ENCODE results near the gene GRN. TPM values are rescaled to one million over a fixed set of nuclear protein-coding genes. Genes with fewer than 3 reads are reported as not detected.

The GRN gene
- total and polyA plus RNA-seq, 9 of the 15 experiments (the other 6 are each of a cell fraction or from before 2014, with no cell fraction given), result 5.4 to 75.3 (median 20.7) TPM

DNA sequence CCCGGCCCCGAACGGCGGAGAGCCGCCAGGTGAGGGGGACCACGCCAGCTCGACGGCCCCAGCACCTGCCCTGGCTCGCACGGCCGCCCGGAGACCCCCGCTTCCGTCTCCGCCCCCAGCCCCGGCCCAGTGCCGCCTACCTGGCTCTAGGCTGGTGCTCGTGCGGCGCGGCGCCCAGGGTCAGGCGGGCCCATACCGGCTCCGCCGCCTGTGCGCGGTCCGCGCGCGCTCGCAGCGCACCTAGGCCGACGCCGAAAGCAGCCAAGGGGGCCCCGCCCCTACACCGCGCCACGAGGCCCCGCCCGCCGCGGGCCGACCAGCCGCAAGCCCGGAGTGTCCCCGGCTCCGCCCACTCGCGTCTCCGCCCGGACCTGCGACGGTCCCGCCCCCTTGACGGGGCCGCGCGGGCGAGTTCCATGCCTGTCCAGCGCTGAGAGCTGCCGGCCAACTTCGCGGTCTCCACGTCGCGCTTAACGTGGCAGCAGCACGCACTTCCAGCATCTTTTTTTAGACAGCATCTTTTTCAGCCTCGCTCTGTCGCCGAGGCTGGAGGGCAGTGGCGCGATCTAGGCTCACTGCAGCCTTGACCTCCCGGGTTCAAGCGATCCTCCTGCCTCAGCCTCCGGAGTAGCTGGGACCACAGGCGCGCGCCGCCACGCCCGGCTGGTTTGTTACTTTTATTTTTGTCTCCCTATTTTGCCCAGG is 20.4 kb upstream of the GRN start, which contains the start of gene SLC25A39 (continued):
- TF ChIP-seq NFIC (IDR thresholded peaks at IDR 0.05), result peak; percentile 20; the same call in 1 of the 2 replicates
- TF ChIP-seq CBX5 (IDR thresholded peaks at IDR 0.05; ENCODE audit: borderline replicate concordance, low read depth), result 0 out of 2 replicates have a peak, but pooled peaks have one; percentile 37
- TF ChIP-seq PRPF4 (IDR thresholded peaks at IDR 0.05; ENCODE audit: insufficient read depth, low read depth, low read length, poor library complexity, severe bottlenecking), result no peak
- TF ChIP-seq, protein P1, sequence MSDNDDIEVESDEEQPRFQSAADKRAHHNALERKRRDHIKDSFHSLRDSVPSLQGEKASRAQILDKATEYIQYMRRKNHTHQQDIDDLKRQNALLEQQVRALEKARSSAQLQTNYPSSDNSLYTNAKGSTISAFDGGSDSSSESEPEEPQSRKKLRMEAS (CRISPR knock-in tag; IDR thresholded peaks at IDR 0.05), result peak; percentile 67
- peak; percentile 82 for TF ChIP-seq MYC (IDR thresholded peaks at IDR 0.05; ENCODE audit: low read depth, low read length)
- no peak for TF ChIP-seq MYC (CRISPR knock-in tag; IDR thresholded peaks at IDR 0.05; ENCODE audit: borderline replicate concordance, low read depth)
- TF ChIP-seq BHLHE40 (IDR thresholded peaks at IDR 0.05; ENCODE audit: low read length), result peak; percentile 64; the same call in 1 of the 2 replicates
- TF ChIP-seq, protein P2, sequence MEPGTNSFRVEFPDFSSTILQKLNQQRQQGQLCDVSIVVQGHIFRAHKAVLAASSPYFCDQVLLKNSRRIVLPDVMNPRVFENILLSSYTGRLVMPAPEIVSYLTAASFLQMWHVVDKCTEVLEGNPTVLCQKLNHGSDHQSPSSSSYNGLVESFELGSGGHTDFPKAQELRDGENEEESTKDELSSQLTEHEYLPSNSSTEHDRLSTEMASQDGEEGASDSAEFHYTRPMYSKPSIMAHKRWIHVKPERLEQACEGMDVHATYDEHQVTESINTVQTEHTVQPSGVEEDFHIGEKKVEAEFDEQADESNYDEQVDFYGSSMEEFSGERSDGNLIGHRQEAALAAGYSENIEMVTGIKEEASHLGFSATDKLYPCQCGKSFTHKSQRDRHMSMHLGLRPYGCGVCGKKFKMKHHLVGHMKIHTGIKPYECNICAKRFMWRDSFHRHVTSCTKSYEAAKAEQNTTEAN (CRISPR knock-in tag; IDR thresholded peaks at IDR 0.05), result no peak
- TF ChIP-seq ETS2 (tag; IDR thresholded peaks at IDR 0.05; ENCODE audit: borderline replicate concordance, poor library complexity, severe bottlenecking), result no peak
- TF ChIP-seq ARNT (IDR thresholded peaks at IDR 0.05), result no peak
- no peak for TF ChIP-seq ETV1 (tag; conservative IDR thresholded peaks at IDR 0.05; ENCODE audit: low read depth)
- peak; percentile 91 for TF ChIP-seq CTBP1 (IDR thresholded peaks at IDR 0.05; ENCODE audit: borderline replicate concordance)
- no peak for TF ChIP-seq XRCC3 (IDR thresholded peaks at IDR 0.05)
- TF ChIP-seq L3MBTL2 (IDR thresholded peaks at IDR 0.05), result no peak; the same call in 1 of the 2 replicates
- TF ChIP-seq POLR2G (IDR thresholded peaks at IDR 0.05; ENCODE audit: low read depth, low read length), result peak; percentile 84
- TF ChIP-seq HMGN3 (IDR thresholded peaks at IDR 0.05; ENCODE audit: borderline replicate concordance, extremely low read depth, insufficient read length, low read depth, low read length), result peak; percentile 86
- peak; percentile 47; the same call in 1 of the 2 replicates for TF ChIP-seq FOXP1 (CRISPR knock-in tag; IDR thresholded peaks at IDR 0.05)
- TF ChIP-seq, protein P3, sequence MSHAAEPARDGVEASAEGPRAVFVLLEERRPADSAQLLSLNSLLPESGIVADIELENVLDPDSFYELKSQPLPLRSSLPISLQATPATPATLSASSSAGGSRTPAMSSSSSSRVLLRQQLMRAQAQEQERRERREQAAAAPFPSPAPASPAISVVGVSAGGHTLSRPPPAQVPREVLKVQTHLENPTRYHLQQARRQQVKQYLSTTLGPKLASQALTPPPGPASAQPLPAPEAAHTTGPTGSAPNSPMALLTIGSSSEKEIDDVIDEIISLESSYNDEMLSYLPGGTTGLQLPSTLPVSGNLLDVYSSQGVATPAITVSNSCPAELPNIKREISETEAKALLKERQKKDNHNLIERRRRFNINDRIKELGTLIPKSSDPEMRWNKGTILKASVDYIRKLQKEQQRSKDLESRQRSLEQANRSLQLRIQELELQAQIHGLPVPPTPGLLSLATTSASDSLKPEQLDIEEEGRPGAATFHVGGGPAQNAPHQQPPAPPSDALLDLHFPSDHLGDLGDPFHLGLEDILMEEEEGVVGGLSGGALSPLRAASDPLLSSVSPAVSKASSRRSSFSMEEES (CRISPR knock-in tag; IDR thresholded peaks at IDR 0.05), result no peak
- TF ChIP-seq CBX3 (IDR thresholded peaks at IDR 0.05; ENCODE audit: borderline replicate concordance in 1 of 2, low read length in 2 of 2), result peak in 1 of 2 experiments; percentile 86; a peak in 2 of 3 replicates
- TF ChIP-seq, protein P4, sequence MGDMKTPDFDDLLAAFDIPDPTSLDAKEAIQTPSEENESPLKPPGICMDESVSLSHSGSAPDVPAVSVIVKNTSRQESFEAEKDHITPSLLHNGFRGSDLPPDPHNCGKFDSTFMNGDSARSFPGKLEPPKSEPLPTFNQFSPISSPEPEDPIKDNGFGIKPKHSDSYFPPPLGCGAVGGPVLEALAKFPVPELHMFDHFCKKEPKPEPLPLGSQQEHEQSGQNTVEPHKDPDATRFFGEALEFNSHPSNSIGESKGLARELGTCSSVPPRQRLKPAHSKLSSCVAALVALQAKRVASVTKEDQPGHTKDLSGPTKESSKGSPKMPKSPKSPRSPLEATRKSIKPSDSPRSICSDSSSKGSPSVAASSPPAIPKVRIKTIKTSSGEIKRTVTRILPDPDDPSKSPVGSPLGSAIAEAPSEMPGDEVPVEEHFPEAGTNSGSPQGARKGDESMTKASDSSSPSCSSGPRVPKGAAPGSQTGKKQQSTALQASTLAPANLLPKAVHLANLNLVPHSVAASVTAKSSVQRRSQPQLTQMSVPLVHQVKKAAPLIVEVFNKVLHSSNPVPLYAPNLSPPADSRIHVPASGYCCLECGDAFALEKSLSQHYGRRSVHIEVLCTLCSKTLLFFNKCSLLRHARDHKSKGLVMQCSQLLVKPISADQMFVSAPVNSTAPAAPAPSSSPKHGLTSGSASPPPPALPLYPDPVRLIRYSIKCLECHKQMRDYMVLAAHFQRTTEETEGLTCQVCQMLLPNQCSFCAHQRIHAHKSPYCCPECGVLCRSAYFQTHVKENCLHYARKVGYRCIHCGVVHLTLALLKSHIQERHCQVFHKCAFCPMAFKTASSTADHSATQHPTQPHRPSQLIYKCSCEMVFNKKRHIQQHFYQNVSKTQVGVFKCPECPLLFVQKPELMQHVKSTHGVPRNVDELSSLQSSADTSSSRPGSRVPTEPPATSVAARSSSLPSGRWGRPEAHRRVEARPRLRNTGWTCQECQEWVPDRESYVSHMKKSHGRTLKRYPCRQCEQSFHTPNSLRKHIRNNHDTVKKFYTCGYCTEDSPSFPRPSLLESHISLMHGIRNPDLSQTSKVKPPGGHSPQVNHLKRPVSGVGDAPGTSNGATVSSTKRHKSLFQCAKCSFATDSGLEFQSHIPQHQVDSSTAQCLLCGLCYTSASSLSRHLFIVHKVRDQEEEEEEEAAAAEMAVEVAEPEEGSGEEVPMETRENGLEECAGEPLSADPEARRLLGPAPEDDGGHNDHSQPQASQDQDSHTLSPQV (IDR thresholded peaks at IDR 0.05), result 0 out of 2 replicates have a peak, but pooled peaks have one; percentile 16

All from K562 (cell line).